Hepatocyte (in vitro differentiated cells): Measurements from ENCODE around the gene PDK1. TPM values are rescaled to one million over a fixed set of nuclear protein-coding genes. Genes with fewer than 3 reads are reported as not detected.
"Not testable (repeated sequence)": the region's sequence is repeated elsewhere in the genome, so short reads cannot be mapped to it uniquely, and the experiment has no call there.

Source experiments
- DNase-seq: peaks from one replicate; pipeline ENCODE4 v3.0.0-alpha.2; 2016; ENCODE audit warnings: low spot score
- H2AFZ ChIP-seq: fragments of 200-600 bp; sonication (generic); 2 replicates; pipeline ENCODE4 v1.6.0; 2016; ENCODE audit warnings: antibody characterized with exemption, mild to moderate bottlenecking
- H3K27ac ChIP-seq: fragments of 200-600 bp; sonication (generic); 2 replicates; pipeline ENCODE4 v1.5.1; 2016; ENCODE audit warnings: mild to moderate bottlenecking
- H3K27me3 ChIP-seq: fragments of 200-600 bp; sonication (generic); 2 replicates; pipeline ENCODE4 v1.6.1; 2016
- H3K36me3 ChIP-seq: fragments of 200-600 bp; sonication (generic); replicated peaks from 2 replicates; pipeline ENCODE4 v1.5.1; 2016; ENCODE audit warnings: low read depth; ENCODE audit not compliant: insufficient read depth
- H3K4me1 ChIP-seq: fragments of 200-600 bp; sonication (generic); 2 replicates; pipeline ENCODE4 v1.5.1; 2016; ENCODE audit warnings: mild to moderate bottlenecking, moderate library complexity; ENCODE audit not compliant: insufficient read depth
- H3K4me2 ChIP-seq: fragments of 200-600 bp; sonication (generic); 2 replicates; pipeline ENCODE4 v1.6.0; 2016
- H3K4me3 ChIP-seq: fragments of 200-600 bp; sonication (generic); 2 replicates; pipeline ENCODE4 v1.5.1; 2016; ENCODE audit warnings: mild to moderate bottlenecking
- H3K79me2 ChIP-seq: fragments of 200-600 bp; sonication (generic); 2 replicates; pipeline ENCODE4 v1.6.0; 2017; ENCODE audit warnings: mild to moderate bottlenecking
- H3K9me2 ChIP-seq: fragments of 200-600 bp; sonication (generic); replicated peaks from 2 replicates; pipeline ENCODE4 v1.6.0; 2017; ENCODE audit warnings: mild to moderate bottlenecking; ENCODE audit not compliant: insufficient read depth
- H3K9me3 ChIP-seq: fragments of 200-600 bp; sonication (generic); 2 replicates; pipeline ENCODE4 v1.5.1; 2016; ENCODE audit warnings: low read depth, mild to moderate bottlenecking
- H4K20me1 ChIP-seq: fragments of 200-600 bp; sonication (generic); 2 replicates; pipeline ENCODE4 v1.6.0; 2016; ENCODE audit warnings: mild to moderate bottlenecking; ENCODE audit not compliant: insufficient read depth, poor library complexity, severe bottlenecking
- CTCF ChIP-seq: fragments of 200-600 bp; sonication (generic); IDR thresholded peaks from 2 replicates; pipeline ENCODE4 v1.5.1; 2016; ENCODE audit warnings: antibody characterized with exemption, mild to moderate bottlenecking; ENCODE audit not compliant: poor library complexity
- EZH2 ChIP-seq: fragments of 200-600 bp; sonication (generic); IDR thresholded peaks from 2 replicates; pipeline ENCODE4 v1.6.1; 2016; ENCODE audit warnings: antibody characterized with exemption, mild to moderate bottlenecking, borderline replicate concordance
- EZH2phosphoT487 ChIP-seq: fragments of 200-600 bp; sonication (generic); IDR thresholded peaks from one replicate; pipeline ENCODE4 v1.6.1; 2018; ENCODE audit warnings: antibody characterized with exemption, mild to moderate bottlenecking, low read depth, moderate library complexity; ENCODE audit not compliant: unreplicated experiment, severe bottlenecking
- WGBS: methylation state at CpG from one replicate; pipeline ENCODE4 v1.1.6; 2016; ENCODE audit warnings: low lambda C conversion rate; ENCODE audit errors: missing lambda C conversion rate; 5-methylcytosine and 5-hydroxymethylcytosine counted together
- polyA plus RNA-seq: library from polyadenylated mRNA; unstranded; fragments of >200 nt; fragmentation: Nextera tagmentation; extraction: Ambion mirVana; gene quantifications from 2 replicates; pipeline ENCODE4 v1.2.1, GENCODE V29; 2016
- total RNA-seq: library from RNA; depleted of rRNA; stranded (reverse); fragments of >200 nt; gene quantifications from 2 replicates; pipeline ENCODE4 v1.2.3, GENCODE V29; 2014

The PDK1 gene
- total and polyA plus RNA-seq, 2 experiments from 2014 or later = 8.0 to 13.1 TPM

- H3K4me1 ChIP-seq = no peaks in the 10 kb centered on the region
- no peak overlapping the region for H3K27ac ChIP-seq
- H3K4me3 ChIP-seq = no peak overlapping the region
- H3K9me3 ChIP-seq = peaks cover 13% of the 10 kb centered on the region
- TF ChIP-seq EZH2phosphoT487 = no peak
- no peak for TF ChIP-seq EZH2
- TF ChIP-seq CTCF = no peak
- no peaks in the 10 kb centered on the region for H3K36me3 ChIP-seq
- H3K9me2 ChIP-seq = no peaks in the 10 kb centered on the region
- DNase-seq = no peak
- no peaks in the 10 kb centered on the region for H4K20me1 ChIP-seq
- no peaks in the 10 kb centered on the region for H3K79me2 ChIP-seq
- no peak overlapping the region for H2AFZ ChIP-seq
- H3K27me3 ChIP-seq = no peaks in the 10 kb centered on the region
- H3K4me2 ChIP-seq = no peak overlapping the region
Observed at GRCh38 chr2:172580544-172580943, 24.7 kb downstream of the PDK1 start.

GRCh38 chr2:172582656-172583055, 26.8 kb downstream of the PDK1 start:
- no peak overlapping the region for H3K4me2 ChIP-seq
- H3K4me3 ChIP-seq = no peak overlapping the region
- peaks cover 11% of the 10 kb centered on the region for H3K9me3 ChIP-seq
- no peaks in the 10 kb centered on the region for H3K27me3 ChIP-seq
- H2AFZ ChIP-seq = no peak overlapping the region
- whole genome bisulfite sequencing = 88% methylated on average over 1 of the region's 1 CpG
- no peak for DNase-seq
- TF ChIP-seq CTCF (no peak), EZH2 (no peak), EZH2phosphoT487 (no peak)
- H3K4me1 ChIP-seq = no peaks in the 10 kb centered on the region
- H3K36me3 ChIP-seq = no peaks in the 10 kb centered on the region
- no peaks in the 10 kb centered on the region for H3K79me2 ChIP-seq
- H4K20me1 ChIP-seq = no peaks in the 10 kb centered on the region
- H3K9me2 ChIP-seq = no peaks in the 10 kb centered on the region
- no peak overlapping the region for H3K27ac ChIP-seq

GRCh38 chr2:172586245-172586891, 30.5 kb downstream of the PDK1 start:
- Histone ChIP-seq H3K4me3 (no peak overlapping the region), H3K9me3 (no peaks in the 10 kb centered on the region), H3K27ac (no peak overlapping the region), H2AFZ (no peak overlapping the region), H3K27me3 (no peaks in the 10 kb centered on the region), H3K4me2 (no peak overlapping the region), H3K4me1 (no peaks in the 10 kb centered on the region), H3K36me3 (no peaks in the 10 kb centered on the region), H3K79me2 (no peaks in the 10 kb centered on the region), H4K20me1 (no peaks in the 10 kb centered on the region), H3K9me2 (no peaks in the 10 kb centered on the region)
- no peak for DNase-seq
- 96% methylated on average over 9 of the region's 9 CpGs for WGBS
- TF ChIP-seq EZH2 (no peak), CTCF (no peak), EZH2phosphoT487 (no peak)

- H3K9me3 ChIP-seq, H3K79me2 ChIP-seq, H2AFZ ChIP-seq, H3K27ac ChIP-seq, DNase-seq, H3K4me2 ChIP-seq, H3K9me2 ChIP-seq, H3K4me3 ChIP-seq, H4K20me1 ChIP-seq, H3K4me1 ChIP-seq, H3K27me3 ChIP-seq, H3K36me3 ChIP-seq: not testable (repeated sequence)
- WGBS = 94% methylated on average over 9 of the region's 9 CpGs
Observed at GRCh38 chr2:172587231-172587630, 31.3 kb downstream of the PDK1 start.
